A673 (cell line): ENCODE measurements around the gene ANGPT4. TPM values are rescaled to one million over a fixed set of nuclear protein-coding genes. Genes with fewer than 3 reads are reported as not detected.

Experiments
- BruUV-seq: library from RNA; stranded (reverse); fragments of 400-500 nt; replicated peaks from 2 replicates; lab custom pipeline; 2021; lab: Mats Ljungman, UMichigan
- CTCF ChIA-PET: fragments of 300-600 bp; sonication (Branson Sonifier 250); formaldehyde crosslinking; loops from one replicate; lab custom pipeline; 2022; ENCODE audit warnings: antibody characterized with exemption; lab: Charles Lee
- POLR2A ChIA-PET: fragments of 300-600 bp; sonication (Branson Sonifier 250); formaldehyde crosslinking; loops from one replicate; lab custom pipeline; 2022; ENCODE audit warnings: antibody characterized with exemption; ENCODE audit not compliant: low non-redundant PET; lab: Charles Lee
- DNase-seq: peaks from one replicate; pipeline ENCODE4 v3.0.0-alpha.2; 2015; ENCODE audit warnings: low spot score
- H3K27ac ChIP-seq: fragments of 200-600 bp; sonication (generic); 2 replicates; pipeline ENCODE4 v1.5.1; 2016; ENCODE audit warnings: mixed run types, low read depth, mild to moderate bottlenecking, mixed read lengths, antibody characterized with exemption, low read length; ENCODE audit not compliant: poor library complexity, severe bottlenecking
- H3K27me3 ChIP-seq: fragments of 200-600 bp; sonication (generic); replicated peaks from 2 replicates; pipeline ENCODE4 v1.6.1; 2017; ENCODE audit warnings: mixed run types, low read depth, mild to moderate bottlenecking, mixed read lengths, antibody characterized with exemption, low read length; ENCODE audit not compliant: insufficient read depth, poor library complexity
- H3K36me3 ChIP-seq: fragments of 200-600 bp; sonication (generic); 2 replicates; pipeline ENCODE4 v1.6.1; 2016; ENCODE audit warnings: mixed run types, mild to moderate bottlenecking, mixed read lengths, antibody characterized with exemption, low read length; ENCODE audit not compliant: insufficient read depth, poor library complexity, severe bottlenecking
- H3K4me1 ChIP-seq: fragments of 200-600 bp; sonication (generic); 2 replicates; pipeline ENCODE4 v1.6.1; 2017; ENCODE audit warnings: mixed run types, mild to moderate bottlenecking, mixed read lengths, antibody characterized with exemption, low read length; ENCODE audit not compliant: insufficient read depth, poor library complexity, severe bottlenecking
- H3K4me3 ChIP-seq: fragments of 200-600 bp; sonication (generic); 2 replicates; pipeline ENCODE4 v1.5.1; 2016; ENCODE audit warnings: low read depth, mixed run types, mild to moderate bottlenecking, mixed read lengths, low read length; ENCODE audit not compliant: poor library complexity, severe bottlenecking
- H3K9me3 ChIP-seq: fragments of 200-600 bp; sonication (generic); 2 replicates; pipeline ENCODE4 v1.6.1; 2016; ENCODE audit warnings: mixed run types, low read depth, mild to moderate bottlenecking, mixed read lengths, antibody characterized with exemption, low read length; ENCODE audit not compliant: poor library complexity, severe bottlenecking
- CTCF ChIP-seq: fragments of 300-800, 200-600 bp; sonication (generic); conservative IDR thresholded peaks from 2 replicates; pipeline ENCODE4 v1.5.1; 2017; ENCODE audit warnings: low read depth, mild to moderate bottlenecking, antibody characterized with exemption, low read length, moderate library complexity, mixed read lengths
- EZH2 ChIP-seq: fragments of 200-600 bp; sonication (generic); IDR thresholded peaks from 2 replicates; pipeline ENCODE4 v1.6.1; 2017; ENCODE audit warnings: borderline replicate concordance, low read depth, mild to moderate bottlenecking, mixed read lengths, antibody characterized with exemption, low read length; ENCODE audit not compliant: poor library complexity, severe bottlenecking
- intact Hi-C: fragments of 100-400 bp; cut with micrococcal nuclease; formaldehyde crosslinking; loops from one replicate; pipeline ENCODE4 v1.10.0; 2022; ENCODE audit not compliant: unreplicated experiment
- total RNA-seq: library from RNA; stranded (reverse); gene quantifications from 2 replicates; pipeline ENCODE4 v1.2.3, GENCODE V29; 2021

Gene ANGPT4
- total RNA-seq, 1 experiment from 2014 or later, result not detected

GRCh38 chr20:824490-824889, 91.6 kb downstream of the ANGPT4 start:
- Histone ChIP-seq H3K27me3 (no peaks in the 10 kb centered on the region), H3K4me3 (no peak overlapping the region), H3K36me3 (no peaks in the 10 kb centered on the region), H3K27ac (no peak overlapping the region), H3K9me3 (no peaks in the 10 kb centered on the region), H3K4me1 (no peaks in the 10 kb centered on the region)
- no peak for DNase-seq
- TF ChIP-seq EZH2 (no peak), CTCF (no peak)
- ChIA-PET CTCF (no interaction called here), POLR2A (no interaction called here)
- no TSS peak for BruUV-seq
- intact Hi-C loops, result no loop called here

- ChIA-PET CTCF (no interaction called here), POLR2A (no interaction called here)
- Histone ChIP-seq H3K4me3 (no peak overlapping the region), H3K27ac (no peak overlapping the region), H3K4me1 (no peaks in the 10 kb centered on the region), H3K27me3 (no peaks in the 10 kb centered on the region), H3K9me3 (no peaks in the 10 kb centered on the region), H3K36me3 (no peaks in the 10 kb centered on the region)
- BruUV-seq, result no TSS peak
- no peak for DNase-seq
- intact Hi-C loops, result no loop called here
- no peak for TF ChIP-seq CTCF
- TF ChIP-seq EZH2, result no peak
Measured at GRCh38 chr20:823574-823902, 92.6 kb downstream of the ANGPT4 start.

GRCh38 chr20:822651-823573, 93.2 kb downstream of the ANGPT4 start:
- Histone ChIP-seq H3K4me3 (no peak overlapping the region), H3K27me3 (no peaks in the 10 kb centered on the region), H3K9me3 (no peaks in the 10 kb centered on the region), H3K4me1 (no peaks in the 10 kb centered on the region), H3K27ac (no peak overlapping the region), H3K36me3 (no peaks in the 10 kb centered on the region)
- BruUV-seq, result no TSS peak
- intact Hi-C loops, result no loop called here
- ChIA-PET POLR2A (no interaction called here), CTCF (interaction anchor here (0.6 kb wide), 1 partner anchor 135 kb away, joined by 4 read pairs; no protein-coding TSS in a partner anchor)
- DNase-seq, result no peak
- TF ChIP-seq CTCF (no peak), EZH2 (no peak)
